ENCODE results near the gene BTBD7. TPM values are rescaled to one million over a fixed set of nuclear protein-coding genes. Genes with fewer than 3 reads are reported as not detected.

Gene BTBD7
- total RNA-seq, 1 donor from 2014 or later, result 65.5 TPM

Other genes with a start within 250 kb of the BTBD7 start
- gene ITPK1, start 217.1 kb downstream of the BTBD7 start, total RNA-seq, result 71.3 and 72.0 TPM in 2 replicates
- 23.3 and 23.4 TPM in 2 replicates for gene MOAP1, start 148.1 kb downstream of the BTBD7 start, total RNA-seq
- 27.6 and 28.3 TPM in 2 replicates for gene LYSET, start 147.7 kb downstream of the BTBD7 start, total RNA-seq
- 9.0 and 10.6 TPM in 2 replicates for gene GON7, start 126.0 kb downstream of the BTBD7 start, total RNA-seq
- gene UBR7, start 125.8 kb downstream of the BTBD7 start, total RNA-seq, result 16.0 and 17.2 TPM in 2 replicates
- 1.1 TPM in 1 of 2 replicates, not detected in the other for gene COX8C, start 14.1 kb upstream of the BTBD7 start, total RNA-seq
- gene UNC79, start 97.9 kb upstream of the BTBD7 start, total RNA-seq, result 2.6 TPM in 2 replicates